Peyer's patch (tissue), 4 donors: ENCODE measurements around the gene SHISA6.

Experiments used
- CTCF ChIP-seq, 6 experiments: fragments of 450-650 bp in 4 of 6; fragments of 200-600 bp in 2 of 6; sonication (generic) in 1 of 6; IDR thresholded peaks; one replicate each; pipeline ENCODE4 v1.5.1; 2017 to 2019; ENCODE audit warnings: antibody characterized with exemption in 6 of 6, mild to moderate bottlenecking in 3 of 6, moderate library complexity in 1 of 6
- POLR2A ChIP-seq, 2 donors: fragments of 450-650 bp; IDR thresholded peaks; one replicate each; pipeline ENCODE4 v1.5.1; 2017; ENCODE audit warnings: antibody characterized with exemption in 2 of 2, mild to moderate bottlenecking in 2 of 2, moderate library complexity in 2 of 2

GRCh38 chr17:11309033-11309432 lies 68.0 kb downstream of the SHISA6 start:
- TF ChIP-seq POLR2A (IDR thresholded peaks at IDR 0.05) (no peak), CTCF (IDR thresholded peaks at IDR 0.05) (no peak)
